IPS DF 19.7 (cell line): ENCODE data around the gene DIAPH1.

Experiments
- DNase-seq: peaks from one replicate; pipeline ENCODE4 v3.0.0-alpha.2; 2013; ENCODE audit warnings: low read depth, low spot score

DIAPH1 gene

DNA sequence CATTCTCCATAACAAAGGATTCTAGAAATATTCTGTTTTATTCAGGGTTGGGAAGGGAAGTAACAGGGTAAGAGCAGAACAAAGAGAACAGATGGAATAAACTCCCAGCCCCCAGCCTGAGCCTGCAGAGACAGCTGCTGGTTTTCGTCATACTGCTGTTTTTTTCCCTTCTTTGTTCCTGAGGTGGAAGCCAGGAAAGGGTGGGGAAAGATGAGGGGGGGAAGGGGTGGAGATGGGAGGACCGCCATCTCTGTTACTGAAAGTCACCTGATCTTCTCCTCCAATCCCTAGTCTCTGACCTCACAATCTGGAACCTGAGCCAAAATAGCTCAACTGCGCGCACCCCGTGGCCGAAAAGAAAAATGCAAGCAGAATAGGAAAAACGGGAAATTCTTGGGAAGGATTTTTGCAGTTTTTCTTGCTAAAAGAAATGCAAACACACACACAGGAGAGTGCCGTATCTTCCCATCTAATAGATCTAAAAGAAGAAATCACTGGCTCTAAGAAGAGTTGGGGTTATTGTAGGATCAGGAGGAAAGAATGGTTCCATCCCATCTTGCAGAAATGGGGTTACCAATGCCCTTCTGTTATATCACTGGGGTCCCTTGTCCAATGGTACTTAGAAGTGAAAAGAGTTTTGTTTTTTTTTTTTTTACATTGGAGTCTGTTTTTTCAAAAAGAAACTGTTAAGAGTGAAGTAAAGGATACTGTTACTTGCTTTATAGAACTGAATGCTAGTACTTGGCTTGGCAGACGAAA lies 57.9 kb downstream of the DIAPH1 start:
- DNase-seq, result peak; percentile 97

DNA sequence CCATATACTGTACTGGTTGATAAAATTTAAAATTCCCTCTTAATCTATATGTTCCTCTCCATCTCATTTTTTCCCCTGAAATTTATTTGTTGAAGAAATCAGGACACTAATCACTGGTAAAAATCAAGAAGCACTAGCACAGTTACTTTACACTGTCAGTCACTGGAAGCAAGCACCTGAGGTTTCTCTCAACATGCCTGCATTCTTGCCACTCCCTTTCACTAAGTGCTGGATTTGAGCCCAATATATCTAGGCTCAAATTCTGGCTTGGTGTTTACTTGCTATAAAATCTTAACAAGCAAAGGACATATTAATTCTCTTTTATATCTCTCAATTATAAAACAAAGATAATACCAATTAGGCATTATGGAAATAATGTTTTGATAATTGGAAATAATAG lies 58.6 kb downstream of the DIAPH1 start:
- no peak for DNase-seq

DNA sequence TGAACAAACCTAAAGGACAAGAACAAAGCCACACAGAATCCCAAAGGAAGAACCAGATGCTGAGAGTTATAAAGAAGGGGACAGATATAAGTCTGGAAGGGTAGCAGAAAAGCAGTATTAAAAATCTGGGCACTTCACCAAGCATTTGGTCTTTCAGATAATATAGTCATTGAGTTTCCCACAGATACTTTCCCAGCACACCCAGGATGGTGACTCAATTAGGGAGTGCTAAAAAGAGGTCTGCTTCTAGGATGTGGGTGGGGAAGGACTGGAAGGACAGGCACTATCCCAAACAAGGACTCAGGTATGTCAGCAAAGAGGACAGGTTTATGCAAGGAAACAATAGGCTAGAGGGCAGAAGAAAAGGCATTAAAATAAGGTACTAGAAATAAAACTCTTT lies 59.3 kb downstream of the DIAPH1 start:
- DNase-seq, result no peak

DNA sequence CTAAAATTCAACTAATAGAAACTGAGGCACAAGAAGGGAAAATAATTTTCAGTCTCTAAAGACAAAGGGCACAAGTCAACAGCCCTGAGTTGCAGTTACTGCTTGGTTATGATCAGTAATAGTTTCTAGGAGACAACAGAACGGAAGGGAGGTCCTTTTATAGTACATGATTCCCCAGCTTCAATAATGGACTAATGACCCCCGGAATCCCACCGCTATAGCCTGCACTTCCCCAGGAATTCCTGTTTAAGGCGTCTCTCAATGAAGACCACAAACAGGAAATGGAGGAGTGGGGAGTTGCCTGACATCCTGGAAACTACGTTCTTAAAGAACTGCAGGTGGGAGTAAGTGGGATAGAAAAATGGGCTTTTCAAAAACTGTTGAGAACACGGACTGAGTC lies 60.6 kb downstream of the DIAPH1 start:
- no peak for DNase-seq

DNA sequence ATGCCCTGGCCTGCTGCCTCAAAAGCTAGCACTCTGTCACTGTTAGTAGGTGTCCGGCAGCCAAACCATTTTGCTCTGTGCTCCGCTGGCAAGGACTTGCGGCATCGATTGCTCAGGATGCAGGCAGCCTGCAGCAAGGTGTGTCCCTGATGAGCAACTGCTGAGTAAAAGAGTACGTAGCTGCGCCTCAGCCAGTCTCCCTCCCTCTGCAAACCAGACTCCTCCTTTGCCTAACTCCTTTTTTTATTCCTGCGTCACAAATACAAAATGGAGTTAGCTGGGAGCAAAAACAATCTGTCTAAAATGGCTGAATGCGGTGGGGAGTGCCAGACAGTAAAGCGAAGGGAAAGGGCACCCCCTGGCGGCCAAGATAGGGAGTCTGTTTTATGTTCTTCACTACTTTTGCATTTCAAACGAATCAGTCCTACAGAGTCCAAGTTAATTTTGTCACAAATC lies 61.1 kb downstream of the DIAPH1 start:
- DNase-seq, result peak; percentile 81

DNA sequence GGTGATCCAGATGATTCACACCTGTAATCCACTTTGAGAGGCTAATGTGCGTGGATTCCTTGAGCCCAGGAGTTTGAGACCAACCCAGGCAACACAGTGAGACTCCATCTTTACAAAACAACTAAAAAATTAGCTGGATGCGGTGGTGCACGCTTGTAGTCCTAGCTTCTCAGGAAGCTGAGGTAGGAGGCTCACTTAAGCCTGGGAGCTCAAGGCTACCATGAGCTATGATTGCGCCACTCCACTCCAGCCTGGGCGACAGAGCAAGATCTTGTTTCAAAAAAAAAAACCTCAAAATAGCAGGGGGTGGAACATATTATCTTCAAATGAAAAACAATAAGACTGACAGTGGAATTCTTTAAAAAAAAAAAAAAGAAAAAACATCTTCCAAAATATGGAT lies 70.9 kb downstream of the DIAPH1 start:
- DNase-seq, result no peak

DNA sequence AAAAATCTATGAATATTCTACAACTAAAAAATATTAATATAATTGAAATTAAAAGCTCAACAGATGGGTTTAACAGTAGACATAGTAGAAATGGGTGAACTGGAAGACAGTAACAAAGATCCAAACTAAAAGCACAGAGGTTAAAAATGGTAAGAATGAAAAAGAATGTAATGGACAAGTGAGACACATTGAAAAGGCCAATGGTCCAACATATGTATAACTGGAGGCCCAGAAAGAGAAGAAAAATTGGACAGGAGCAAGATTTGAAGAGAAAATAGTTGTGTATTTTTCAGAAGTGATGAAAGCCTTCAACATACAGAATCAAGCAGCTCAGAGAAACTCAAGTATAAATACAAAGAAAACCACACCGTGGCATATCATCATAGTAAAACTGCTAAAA lies 71.3 kb downstream of the DIAPH1 start:
- DNase-seq, result no peak

DNA sequence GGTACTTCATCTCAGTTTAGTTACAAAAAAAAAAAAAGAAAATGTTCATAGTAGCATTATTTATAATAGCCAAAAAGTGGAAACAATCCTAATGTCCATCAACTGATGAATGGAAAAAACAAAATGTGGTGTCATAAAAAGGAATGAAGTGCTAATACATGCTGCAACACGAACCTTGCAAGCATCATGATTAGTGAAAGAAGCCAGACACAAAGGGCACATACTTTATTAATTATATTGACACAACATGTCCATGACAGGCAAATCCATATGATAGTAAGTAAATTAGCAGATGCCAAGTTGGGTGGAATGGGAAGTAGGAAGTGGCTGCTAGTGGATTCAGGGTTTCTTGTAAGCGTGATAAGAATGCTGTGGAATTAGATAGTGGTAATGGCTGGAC lies 75.7 kb downstream of the DIAPH1 start:
- DNase-seq, result no peak

DNA sequence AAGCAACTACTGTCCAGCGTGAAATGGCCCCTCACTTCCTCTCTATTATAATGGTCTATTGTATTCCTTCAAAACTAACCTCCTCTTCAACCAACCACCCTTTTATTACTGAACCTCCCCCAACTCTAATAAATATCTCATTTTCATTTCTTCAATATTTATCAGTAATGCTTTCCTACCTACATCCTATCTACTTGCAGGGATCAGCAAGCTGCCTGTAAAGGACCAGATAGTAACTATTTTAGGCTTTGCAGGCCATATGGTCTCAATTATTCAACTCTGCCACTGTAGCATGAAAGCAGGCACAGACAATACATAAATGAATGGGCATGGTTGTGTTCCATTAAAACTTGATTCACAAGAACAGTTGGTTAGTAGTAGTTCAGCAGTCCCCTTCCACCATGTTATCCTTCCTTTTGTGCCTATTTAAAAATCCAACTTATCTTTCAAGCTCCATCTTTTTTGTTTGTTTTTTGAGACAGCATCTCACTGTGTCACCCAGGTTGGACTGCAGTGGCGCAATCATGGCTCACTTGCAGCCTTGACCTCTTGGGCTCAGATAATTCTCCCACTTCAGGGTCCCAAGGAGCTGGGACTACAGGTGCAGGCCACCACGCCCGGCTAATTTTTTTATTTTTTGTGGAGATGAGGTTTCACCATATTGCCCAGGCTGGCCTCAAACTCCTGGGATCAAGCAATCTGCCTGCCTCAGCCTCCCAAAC lies 84.1 kb downstream of the DIAPH1 start:
- no peak for DNase-seq

DNA sequence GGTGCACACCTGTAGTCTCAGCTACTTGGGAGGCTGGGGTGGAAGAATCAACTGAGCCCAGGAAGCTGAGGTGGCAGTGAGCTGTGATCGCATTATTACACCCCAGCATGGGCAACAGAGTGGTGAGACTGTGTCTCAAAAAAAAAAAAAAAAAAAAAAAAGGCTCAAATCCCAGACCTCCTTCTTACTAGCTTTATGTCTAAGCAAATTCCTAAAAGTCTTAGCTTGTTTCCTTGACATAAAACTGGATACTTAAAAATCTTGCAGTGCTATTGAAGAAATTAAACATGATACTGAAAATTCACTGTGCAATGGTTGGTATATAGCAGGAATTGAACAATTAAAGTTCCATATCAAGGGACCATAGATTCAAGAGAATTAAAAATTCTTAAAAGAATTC lies 84.9 kb downstream of the DIAPH1 start:
- DNase-seq, result no peak

DNA sequence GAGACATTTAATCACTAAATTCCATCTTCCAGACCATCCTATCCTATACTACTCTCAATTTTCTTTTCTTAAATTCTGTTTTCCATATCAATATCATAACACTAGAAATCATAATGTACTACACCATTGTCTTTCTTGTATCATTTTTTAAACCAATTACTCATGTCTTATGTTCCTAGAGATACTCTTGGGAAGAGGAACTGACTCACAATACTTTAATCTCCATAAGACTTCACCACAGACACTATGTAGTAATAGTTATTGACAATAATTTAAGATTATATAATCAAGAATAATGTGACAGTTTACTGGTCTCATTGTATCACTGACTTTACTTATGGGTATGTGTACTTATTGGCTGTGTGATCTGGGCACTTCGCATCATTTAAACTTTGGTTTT lies 86.1 kb downstream of the DIAPH1 start:
- no peak for DNase-seq

DNA sequence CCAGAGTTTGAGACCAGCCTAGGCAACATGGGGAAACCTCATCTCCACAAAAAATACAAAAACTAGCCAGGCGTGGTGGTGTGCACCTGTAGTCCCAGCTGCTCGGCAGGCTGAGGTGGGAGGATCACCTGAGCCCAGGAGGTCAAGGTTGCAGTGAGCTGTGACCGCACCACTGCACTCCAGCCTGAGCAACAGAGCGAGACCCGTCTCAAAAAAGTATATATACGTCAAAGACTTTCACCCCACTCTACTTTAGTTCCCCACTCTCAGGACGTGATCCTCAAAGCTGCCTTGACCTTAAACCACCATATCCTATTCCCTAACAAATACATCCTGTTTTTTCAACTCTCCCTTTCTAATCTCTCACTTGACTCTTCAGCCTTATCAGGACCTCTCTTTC lies 88.9 kb downstream of the DIAPH1 start:
- DNase-seq, result no peak

DNA sequence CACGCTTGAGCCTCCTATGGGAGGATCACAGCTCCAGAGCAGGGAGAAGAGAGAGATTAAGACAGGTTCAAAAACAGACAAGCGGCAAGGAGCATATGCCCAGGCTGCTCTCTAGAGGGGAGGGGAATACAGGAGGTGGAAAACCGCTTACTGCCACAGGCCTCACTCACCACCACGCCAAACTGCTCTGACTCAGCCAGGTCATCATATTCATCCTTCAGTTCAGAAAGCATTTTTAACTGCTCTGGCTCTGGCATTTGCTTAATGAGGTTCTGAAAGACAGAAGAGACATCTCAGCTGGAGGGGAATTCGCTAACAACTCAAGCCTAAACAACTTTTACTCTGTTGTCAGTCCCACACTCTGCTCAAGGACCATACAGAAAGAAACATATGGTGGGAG lies 89.8 kb downstream of the DIAPH1 start:
- DNase-seq, result no peak

DNA sequence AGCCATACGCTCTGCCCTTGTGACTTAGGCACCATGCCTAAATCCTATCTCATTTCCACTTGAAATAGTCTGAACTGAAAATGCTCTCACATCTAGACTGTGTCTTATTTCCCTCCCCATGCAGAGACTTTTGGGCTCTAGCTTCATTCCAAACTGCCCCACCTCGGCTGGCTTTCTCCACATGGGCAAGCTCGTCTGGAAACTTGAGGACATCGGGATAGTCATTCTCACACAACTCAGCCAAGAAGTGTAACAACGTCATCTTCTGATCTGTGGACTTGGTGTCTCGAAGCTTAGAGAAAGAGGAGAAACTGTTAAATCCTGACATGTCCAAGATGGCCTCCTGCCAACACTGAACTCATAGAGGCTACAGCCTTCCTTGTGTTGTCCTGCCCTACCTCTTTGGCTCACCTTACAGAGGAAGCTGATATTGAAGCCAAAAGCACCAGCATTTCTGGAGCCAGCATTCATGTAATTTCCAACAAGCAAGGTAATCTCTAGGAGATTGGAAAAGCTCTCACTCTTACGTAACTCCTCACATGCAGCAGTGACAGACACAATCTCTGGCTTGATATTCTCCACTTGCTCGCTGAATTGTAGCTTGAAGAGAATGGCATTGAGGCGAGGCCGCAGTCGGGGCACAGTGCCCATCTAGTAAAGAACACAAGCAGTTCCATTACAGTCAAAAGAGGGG lies 90.4 kb downstream of the DIAPH1 start:
- DNase-seq, result no peak

DNA sequence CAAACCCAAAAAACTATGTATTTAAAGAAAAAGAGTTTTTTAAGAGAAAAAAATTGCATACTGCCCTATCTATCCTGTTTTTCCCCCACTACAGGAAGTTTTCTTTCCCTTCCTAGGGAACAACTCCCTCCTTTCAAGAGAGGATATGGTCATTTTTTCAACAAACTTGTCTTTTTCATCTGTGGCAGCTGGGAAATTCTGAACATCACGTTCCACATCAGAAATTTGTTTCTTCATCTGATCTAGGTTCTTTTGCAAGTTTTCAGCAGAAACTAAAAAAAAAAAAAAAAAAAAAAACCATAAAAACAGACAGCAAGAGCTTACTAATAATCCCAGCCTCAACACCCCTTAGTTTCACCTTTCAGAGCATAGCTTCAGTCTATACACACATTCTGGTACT lies 91.4 kb downstream of the DIAPH1 start:
- no peak for DNase-seq

DNA sequence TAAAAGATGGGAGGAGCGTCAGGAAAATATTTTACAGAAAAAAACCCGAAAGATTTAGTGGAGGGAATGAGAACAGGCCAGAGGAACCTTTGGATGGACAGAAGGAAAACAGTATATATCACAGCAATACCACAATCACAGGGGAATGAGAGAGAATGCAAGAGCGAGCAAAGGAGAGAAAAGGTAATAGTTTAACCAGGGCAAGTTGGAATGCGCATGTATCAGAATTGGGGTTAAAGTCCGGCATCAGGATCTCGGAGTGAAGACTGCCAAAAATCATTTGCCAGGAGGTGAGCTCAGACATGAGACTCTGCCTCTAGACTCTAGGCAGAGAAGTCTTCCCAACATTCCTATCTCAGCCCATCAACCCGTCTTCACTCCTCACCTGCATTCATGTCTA lies 93.1 kb downstream of the DIAPH1 start:
- DNase-seq, result no peak

DNA sequence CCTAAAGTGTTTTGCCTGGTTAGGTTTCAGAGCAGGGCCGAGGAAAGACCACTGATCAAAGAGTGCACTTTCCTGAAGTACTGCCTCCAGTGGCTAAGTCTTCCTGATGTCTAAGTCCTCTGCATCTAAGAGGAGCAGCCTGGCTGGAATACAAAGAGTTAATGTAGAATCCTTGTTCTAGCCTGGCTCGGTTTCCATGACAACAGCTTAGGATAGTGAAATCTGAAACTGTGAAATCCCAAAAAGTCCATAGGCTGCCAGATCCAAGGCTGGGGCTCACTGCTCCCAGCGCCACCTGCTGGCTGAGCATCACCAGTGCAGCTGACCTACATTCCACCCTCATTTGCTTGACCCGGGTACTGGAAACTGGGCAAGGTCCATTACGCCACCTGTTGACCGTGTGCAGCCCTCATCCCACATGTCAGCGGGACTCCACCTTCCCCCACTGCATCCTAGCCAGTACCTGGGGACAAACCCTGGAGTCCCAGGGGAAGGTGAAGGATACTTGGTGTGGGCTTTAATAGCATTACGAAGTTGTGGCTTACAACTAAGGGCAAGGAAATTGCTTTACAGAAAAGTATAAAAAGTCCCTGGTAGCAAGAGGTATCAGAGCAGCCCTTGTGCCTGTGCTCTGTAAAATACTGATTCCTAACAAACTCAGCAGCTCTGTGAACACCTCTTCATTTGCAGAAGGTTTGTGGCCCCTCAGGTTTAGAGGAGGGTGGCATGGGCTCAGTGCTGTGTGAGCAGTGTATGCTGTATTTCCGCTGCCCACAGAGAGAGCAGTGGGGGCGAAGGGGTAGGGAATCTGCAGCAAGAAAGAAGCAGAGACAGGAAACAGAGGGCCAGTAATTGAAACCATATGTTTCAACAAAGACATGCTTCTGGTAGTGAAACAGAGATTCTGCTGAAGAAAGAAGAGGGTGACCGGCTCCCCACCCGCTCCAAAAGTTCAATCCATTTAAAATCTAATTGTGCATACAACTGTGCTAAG lies 93.9 kb downstream of the DIAPH1 start:
- DNase-seq, result peak; percentile 96

DNA sequence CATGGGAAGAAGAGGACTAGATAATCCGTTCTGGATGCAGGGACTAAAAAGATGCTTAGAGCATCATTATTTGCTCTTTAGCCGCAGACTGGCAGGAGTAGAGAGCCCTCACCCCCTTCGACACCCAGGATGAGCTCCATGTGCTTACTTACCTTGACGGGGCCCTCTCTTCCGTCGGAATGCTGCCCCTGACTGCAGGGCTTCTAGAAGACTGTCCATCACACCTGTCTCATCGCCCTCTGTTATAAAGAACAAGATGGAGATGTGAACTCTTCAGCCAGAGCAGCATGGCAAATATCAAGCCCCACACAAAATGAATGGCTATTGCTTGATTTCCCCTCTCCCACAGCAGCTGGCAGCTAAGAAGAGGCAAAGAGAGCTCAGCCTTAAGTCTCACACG lies 94.8 kb downstream of the DIAPH1 start:
- no peak for DNase-seq

DNA sequence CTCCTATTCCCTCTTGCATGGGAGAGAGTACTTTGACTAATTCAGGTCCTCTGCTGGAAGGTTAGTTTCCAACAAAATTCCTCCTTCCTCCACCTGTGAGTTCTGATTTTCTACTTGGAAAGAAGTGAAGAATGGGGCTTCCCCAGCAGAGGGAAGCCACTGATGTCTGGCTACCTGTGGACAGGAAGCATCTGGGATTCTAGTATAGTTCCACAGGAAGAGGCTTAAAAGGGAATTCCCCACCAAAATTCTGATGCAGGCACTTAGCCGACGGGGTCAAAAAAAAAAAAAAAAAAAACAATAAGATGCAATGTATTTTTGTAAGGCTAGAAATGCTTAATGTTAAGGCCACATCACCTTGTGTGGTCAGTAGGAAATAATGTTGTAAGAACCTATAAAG lies 96.5 kb downstream of the DIAPH1 start:
- no peak for DNase-seq

DNA sequence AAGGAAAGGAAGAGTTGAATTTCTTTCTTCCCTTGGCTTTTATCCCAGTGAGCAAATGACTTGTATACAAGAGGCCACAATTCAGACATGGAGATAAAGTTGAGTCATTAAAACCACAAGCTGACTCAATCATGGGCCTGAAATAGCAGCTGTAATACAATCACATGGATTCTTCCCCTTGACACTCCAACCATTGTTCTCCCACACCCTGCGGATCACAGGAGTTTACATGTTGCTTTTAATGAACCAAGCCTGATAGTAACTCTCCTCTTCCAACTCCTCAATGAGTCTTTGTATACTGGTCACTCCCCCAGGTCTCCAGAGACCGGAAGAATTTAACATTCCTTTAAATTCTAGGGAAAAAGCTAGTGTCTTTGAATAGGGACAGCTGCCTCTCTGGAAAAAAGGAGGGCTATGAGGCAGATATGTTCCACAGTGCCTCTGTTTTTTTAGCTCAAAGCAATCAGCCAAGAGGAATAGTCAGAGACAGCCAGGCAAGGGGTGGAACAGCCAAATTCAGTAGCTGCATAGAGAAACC lies 97.5 kb downstream of the DIAPH1 start:
- no peak for DNase-seq
